GM18907 (cell line): ENCODE data around the gene ASB1.

Source experiments
- ATAC-seq: cut with Tn5 transposase; IDR thresholded peaks from one replicate; pipeline ENCODE4 v1.9.1; 2021; ENCODE audit warnings: mild to moderate bottlenecking, moderate library complexity; ENCODE audit not compliant: unreplicated experiment

ASB1 gene, protein sequence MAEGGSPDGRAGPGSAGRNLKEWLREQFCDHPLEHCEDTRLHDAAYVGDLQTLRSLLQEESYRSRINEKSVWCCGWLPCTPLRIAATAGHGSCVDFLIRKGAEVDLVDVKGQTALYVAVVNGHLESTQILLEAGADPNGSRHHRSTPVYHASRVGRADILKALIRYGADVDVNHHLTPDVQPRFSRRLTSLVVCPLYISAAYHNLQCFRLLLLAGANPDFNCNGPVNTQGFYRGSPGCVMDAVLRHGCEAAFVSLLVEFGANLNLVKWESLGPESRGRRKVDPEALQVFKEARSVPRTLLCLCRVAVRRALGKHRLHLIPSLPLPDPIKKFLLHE

GRCh38 chr2:238426568-238427434 is at the start of gene ASB1:
Gene ASB1 (plus strand): TSS chr2:238426927. CDS start chr2:238427071, 144 bp downstream.
- peak; percentile 82 for ATAC-seq

DNA sequence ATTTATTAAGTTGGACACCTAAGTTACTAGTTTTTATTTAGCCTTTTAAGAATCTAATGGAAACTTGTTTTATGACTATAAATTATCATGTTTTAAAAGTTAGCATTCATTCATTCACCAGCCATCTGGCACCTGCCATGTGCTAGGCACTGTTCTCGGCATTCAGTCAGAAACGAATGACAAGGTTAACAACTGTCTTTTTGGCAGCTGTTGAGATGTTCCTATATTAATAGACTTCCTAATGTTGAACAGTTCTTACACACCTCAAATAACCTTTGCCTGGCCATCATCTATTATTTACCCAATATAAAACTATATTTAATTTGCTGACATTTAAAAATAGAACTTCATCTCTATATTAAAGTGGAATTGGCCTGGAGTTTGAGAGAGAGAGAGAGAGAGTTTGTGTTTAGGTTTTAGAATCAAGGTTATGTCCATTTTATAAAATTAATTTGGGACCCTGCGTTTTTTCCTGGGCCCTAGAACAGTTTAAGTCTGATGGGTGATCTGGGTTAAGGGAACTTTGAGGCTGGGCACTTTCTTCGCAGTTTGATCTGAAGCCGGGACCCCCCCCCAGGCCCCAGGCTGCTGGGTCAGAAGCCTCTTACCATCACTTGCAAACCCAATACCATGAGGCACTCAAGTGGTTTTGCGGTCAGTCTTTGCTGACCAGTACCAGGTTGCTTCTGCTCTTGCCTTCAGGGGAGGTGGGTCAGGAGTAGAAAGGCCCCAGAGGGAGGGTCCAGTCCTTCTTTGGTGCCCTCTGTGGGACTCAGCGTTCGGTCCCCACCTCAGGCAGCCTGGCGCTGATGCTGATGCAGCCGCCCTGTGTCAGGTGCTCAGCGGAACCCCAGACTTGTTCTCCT is 48.3 kb upstream of the ASB1 start:
- ATAC-seq, result no peak

- ATAC-seq, result peak; percentile 48
Measured at GRCh38 chr2:238379096-238379810, 47.5 kb upstream of the ASB1 start.

DNA sequence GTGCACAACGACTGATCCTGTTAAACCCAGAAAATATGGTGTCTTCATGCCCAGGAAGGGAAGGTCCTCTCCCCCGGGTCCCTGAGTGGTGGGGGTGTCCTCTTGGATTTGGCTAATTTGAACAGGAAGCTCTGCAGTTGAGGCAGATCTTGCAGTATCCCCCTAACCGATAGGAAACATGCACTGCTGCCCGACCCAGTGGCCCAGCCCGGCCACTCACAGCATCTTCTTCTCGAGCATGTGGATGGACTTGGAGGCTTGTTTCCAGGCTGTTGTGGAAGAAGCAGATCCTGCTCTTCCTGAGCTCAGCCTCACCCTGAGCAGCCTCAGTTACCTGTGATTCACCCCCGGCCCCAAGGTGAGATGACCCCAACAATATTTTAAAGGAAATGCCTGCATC is 46.4 kb upstream of the ASB1 start:
- no peak for ATAC-seq

DNA sequence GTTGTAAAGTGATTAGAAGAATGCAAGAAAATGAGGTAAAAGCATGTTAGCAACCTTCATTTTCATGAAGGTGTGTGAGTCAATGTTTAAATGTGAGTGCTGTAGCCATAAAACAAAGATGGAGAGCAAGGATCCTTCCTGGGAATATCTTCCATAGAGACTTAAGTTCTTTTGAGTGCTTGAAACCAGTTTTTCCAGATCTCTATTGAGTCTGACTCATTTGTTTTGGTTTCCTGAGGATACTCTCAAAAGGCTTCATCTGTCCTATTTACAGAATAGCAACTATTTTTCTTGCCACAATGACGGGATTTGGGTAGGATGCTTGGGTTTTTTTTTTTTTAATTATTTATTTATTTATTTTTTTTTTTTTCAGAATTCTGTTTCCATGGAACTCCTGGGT is 45.9 kb upstream of the ASB1 start:
- no peak for ATAC-seq

- ATAC-seq, result no peak
Measured at GRCh38 chr2:238381341-238382115, 45.2 kb upstream of the ASB1 start.

- no peak for ATAC-seq
Measured at GRCh38 chr2:238382381-238382781, 44.3 kb upstream of the ASB1 start.

GRCh38 chr2:238383135-238383534 is 43.6 kb upstream of the ASB1 start:
- no peak for ATAC-seq

- no peak for ATAC-seq
Measured at GRCh38 chr2:238383743-238384380, 42.9 kb upstream of the ASB1 start.

- ATAC-seq, result no peak
Measured at GRCh38 chr2:238387332-238387731, 39.4 kb upstream of the ASB1 start.

- no peak for ATAC-seq
Measured at GRCh38 chr2:238388794-238389193, 37.9 kb upstream of the ASB1 start.

- no peak for ATAC-seq
Measured at GRCh38 chr2:238389988-238390589, 36.6 kb upstream of the ASB1 start.

DNA sequence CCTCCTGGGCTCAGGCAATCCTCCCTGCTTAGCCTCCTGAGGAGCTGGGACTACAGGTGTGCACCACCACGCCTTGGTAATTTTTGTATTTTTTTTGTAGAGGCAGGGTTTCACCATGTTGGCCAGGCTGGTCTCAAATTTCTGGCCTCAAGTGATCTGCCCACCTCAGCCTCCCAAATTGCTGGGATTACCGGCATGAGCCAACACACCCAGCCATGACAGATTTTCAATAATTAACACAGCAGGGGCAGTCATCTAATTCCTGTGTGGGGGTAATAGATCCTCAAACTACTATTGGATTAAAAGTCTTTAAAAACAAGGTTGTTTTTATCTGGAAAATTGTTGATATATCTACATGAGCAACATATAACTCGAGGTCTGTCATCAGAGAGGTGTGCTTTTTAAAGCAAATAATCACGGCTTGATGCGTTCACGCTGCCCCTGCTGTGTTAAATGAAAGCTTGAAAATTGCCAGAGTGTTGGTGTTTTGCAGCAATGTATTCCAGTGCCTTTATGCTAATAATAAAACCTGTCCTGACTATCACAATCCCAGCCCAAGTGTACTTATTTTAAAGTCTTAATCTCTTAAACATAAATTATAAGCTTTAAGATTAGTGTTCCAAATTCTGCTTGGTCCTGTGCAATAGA is 35.6 kb upstream of the ASB1 start:
- ATAC-seq, result no peak

DNA sequence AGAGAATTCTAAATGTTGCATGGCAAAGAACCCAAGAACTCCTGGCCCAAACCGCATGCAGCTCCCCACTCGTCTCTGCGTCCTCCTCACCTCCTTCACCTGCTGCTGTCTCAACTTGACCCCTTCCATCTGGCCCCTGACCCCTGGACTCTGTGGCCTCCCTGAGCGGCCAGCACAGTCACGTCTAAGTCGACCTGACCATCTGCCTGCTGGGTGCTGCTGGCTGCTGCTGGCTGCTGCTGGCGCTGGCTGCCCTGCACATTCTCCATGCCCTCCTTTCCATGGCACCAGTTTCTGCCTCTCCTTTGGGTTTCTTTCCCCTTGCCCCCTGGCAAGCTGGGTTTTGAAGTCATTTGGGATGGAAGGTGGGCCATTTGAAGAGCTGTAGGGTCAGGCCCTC is 30.1 kb upstream of the ASB1 start:
- no peak for ATAC-seq

DNA sequence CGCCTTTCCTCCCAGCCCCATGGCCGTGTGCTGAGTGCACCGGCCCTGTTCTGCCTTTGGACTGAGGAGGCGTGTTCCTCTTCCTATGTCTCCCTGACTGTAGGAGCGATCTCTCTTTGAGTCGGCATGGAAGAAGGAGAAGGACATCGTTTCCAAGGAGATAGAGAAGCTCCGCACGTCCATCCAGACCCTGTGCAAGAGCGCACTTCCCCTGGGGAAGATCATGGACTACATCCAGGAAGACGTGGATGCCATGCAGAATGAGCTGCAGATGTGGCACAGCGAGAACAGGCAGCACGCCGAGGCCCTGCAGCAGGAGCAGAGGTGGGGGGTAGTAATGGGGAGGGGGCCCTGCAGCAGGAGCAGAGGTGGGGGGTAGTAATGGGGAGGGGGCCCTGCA is 29.4 kb upstream of the ASB1 start:
- ATAC-seq, result no peak

DNA sequence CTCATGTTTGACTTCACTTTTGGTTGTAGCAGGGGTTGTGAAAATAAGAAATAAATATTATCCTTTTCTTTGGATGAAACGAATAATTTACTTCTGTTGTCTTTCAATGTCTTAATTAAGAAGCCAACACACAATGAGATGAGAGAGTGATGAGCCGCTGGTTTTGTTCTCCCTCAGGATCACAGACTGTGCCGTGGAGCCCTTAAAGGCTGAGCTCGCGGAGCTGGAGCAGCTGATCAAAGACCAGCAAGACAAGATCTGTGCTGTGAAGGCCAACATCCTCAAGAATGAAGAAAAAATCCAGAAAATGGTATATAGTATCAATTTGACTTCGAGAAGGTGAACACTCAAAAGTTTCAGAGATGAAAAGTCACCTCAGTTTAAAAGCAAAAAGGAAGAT is 28.1 kb upstream of the ASB1 start:
- no peak for ATAC-seq

DNA sequence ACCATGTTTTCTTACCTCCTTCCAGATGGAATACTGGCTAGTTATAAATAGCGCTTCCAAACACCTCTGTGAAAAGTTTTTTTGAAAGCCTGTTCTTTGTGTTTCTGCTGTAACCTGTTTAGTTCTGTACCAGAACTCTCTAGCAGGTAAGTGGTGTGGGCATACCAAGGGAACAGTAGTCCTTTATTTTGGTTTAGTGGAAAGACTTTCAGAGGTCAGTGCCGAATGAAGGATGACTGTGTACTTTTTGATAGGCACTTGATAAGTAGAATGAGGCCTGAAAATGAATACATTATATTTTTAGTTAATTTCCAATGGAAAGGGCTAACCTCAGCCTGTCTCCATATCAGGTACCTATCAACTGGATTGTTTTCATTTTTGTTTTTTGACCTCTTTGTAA is 27.6 kb upstream of the ASB1 start:
- no peak for ATAC-seq

DNA sequence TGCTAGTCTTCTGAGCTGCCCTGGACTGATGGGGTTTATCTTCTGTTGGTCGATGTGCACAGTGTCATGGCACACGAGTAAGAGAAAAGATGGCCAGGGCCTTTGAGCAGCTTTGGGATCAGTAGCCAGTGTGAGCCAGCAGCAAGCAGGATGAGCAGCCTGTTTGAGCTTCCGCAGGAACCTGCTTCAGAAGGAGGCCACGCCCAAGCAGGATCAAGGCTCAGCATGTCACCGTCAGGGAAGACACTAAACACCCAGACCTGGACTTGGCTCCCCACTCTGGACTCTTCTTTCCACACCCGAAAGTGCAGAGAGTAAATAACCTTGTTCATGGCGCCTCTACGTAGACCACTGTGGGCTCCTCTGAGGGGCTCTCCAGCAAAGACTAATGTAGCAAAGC is 25.2 kb upstream of the ASB1 start:
- ATAC-seq, result no peak
